HG02852 (cell line): ENCODE data around the gene ZNF581.
A peak's percentile ranks its signal among the peaks of the same experiment; 100 is the strongest.

ENCODE experiments used
- ATAC-seq: cut with Tn5 transposase; IDR thresholded peaks from one replicate; pipeline ENCODE4 v1.9.1; 2021; ENCODE audit warnings: mild to moderate bottlenecking, moderate library complexity; ENCODE audit not compliant: unreplicated experiment

The ZNF581 gene

DNA sequence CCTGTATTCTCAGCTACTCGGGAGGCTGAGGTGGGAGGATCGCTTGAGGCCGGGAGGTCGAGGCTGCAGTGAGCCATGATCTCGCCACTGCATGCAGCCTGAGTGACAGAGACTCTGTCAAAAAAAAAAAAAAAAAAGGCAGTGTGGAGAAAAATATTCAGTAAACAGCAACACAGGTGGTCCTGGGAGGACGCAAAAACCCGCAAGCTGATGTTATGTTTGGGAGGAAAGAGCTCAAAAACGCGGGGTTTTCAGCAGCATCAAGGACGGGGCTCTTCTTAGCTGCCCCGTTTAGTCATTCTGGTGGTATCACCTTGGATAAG lies 18.5 kb upstream of the ZNF581 start:
- no peak for ATAC-seq

- ATAC-seq, result no peak
Observed at GRCh38 chr19:55626350-55626749, 17.1 kb upstream of the ZNF581 start.

GRCh38 chr19:55632463-55632834 lies 11.0 kb upstream of the ZNF581 start:
- ATAC-seq, result no peak

- no peak for ATAC-seq
Observed at GRCh38 chr19:55633861-55634260, 9.6 kb upstream of the ZNF581 start.

DNA sequence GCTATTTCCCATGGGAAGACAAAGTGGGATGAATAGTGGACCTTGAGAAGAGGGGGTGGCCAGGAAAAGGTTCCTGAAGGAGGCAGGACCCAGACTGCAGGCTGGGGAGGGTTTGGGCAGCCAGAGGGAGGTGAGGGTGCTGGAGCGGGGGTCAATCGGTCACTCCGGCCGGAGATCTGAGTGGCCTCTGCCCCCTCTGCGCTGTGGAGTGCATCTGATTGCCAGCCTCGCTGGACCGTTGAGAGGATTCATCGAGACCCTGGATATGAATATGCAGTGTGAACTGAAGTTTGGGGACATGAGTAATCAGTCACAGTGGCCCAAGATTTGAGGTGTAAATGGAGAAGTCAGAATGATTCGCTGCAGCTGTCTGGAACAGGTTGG lies 8.1 kb upstream of the ZNF581 start:
- no peak for ATAC-seq

DNA sequence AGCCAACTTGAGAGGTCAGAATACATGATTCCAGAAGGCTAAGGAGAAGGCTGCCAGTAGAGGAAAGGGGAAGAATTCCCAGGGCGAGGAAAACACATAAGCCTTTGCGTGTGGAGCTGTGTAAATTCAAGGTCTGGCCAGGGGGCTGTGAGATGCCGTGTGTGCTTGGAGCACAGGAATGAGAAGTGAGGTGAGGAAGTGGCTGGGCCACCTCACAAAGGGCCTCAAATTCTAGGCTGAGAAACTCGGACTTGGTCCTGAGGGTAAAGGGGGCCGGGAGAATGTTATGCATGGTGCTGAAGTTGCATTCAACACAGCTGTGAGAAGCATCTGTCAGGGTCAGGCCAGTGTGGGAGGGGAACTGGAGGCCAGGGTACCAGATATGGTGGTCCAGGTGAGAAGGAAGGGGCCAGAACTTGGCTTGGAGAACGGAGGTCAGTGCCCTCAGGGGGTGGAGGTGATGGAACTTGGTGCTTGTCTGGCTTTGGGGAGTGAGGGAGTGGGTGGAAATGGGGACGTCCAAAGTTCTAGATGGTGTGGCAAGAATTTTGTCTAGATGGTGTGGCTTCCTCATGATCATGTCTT lies 7.5 kb upstream of the ZNF581 start:
- no peak for ATAC-seq

DNA sequence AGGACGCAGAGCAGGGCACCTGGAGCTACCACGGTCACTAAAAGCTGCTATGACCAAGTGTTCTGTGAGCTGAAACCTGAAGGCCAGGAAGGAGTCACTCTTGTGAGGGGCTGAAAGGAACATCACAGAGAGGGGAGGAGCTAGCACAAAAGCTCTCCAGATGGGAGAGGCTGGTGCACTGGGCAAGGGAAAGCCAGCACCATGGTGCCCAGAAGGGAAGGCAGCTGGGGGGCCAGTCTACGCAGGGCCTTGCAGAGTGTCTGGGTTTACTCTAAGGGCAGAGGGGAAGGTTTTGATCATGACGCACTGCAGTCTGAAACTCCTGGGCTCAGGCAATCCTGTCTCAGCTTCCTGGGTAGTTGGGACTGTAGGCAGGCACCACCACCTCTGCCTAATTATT lies 6.7 kb upstream of the ZNF581 start:
- no peak for ATAC-seq

DNA sequence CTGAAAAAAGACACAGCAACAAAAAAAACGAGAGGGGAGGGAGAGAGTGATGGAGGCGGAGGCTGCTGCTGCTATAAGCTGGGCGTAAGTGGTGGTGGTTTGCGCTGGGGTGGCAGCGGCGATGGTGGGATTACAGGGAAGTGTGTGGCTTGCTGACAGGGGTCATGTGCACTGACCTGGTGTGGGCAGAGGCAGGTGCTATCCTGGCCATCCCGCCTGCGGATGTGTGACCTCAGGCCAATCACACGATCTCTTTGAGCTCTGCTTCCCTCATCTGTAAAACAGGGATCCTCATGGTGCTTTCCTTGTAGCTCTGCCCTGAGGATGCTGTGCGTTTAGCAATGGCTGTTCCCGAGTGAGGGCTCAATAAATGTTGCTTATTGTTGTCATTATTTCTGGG lies 5.9 kb upstream of the ZNF581 start:
- ATAC-seq, result no peak

DNA sequence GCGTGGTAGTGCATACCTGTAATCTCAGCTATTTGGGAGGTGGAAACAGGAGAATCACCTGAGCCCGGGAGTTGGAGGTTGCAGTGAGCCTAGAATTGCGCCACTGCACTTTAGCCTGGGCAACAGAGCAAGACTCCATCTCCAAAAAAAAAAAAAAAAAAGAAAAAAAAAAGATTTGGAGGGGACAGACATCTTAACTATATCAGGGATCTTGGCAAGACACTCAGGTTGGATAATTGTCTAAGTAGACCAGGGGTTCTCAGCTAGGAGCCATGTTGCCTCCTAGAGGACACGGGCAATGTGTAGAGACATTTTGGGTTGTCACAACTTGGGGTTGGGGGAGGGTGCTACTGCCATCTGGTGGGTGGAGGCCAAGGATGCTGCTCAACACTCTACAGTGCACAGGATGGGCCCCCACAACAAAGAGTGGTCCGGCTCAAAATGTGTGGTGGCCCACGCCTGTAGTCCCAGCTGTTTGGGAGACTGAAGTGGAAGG lies 4.5 kb upstream of the ZNF581 start:
- no peak for ATAC-seq

- ATAC-seq, result no peak
Observed at GRCh38 chr19:55640043-55640576, 3.3 kb upstream of the ZNF581 start.

DNA sequence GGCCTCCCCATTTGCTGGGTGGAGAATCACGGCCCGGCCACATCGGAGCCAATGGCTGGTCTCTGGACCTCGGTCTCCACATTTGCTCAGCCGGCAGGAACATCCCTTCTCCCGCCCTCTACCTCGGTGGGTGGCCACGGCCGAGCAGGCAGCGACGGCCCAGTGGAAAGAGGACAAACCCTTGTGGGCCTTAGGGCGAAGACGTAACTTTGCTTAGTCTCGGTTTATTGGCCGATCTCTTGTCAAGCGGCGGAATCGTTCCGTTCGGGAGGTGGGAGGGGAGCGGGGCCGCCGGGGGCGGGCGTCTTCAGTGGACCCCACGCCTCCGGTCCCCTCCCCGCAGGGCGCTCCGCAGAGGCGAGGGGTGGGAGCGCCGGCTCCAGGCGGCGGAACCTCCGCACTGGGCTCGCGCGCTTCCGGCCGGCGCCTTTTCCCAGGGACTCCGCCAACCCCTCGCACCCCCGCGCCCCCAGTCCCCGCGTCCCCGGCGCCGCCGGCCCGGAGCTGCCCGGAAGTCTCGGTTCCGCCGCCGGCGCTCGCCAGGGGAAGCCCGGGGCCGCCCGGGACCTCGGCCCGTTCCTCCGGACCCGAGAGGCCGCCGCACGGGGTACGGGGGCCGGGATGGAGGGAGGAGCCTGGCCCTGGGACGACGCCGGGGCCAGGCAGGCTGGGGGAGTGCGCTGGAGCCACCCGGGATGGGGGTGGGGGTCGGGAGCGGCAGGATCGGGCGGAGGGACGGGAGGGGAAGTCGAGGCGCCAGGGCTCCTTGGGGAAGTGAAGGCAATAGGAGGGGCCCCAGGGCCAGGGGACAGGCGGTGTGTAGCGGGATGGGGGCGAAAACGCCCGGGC lies 2.6 kb upstream of the ZNF581 start, which contains the start of gene ZNF580:
ZNF580 (plus strand) TSS at position 426 of the 849 bp plus-strand sequence. CDS start 1,507 bp downstream, outside the sequence.
- peak; percentile 31 for ATAC-seq

DNA sequence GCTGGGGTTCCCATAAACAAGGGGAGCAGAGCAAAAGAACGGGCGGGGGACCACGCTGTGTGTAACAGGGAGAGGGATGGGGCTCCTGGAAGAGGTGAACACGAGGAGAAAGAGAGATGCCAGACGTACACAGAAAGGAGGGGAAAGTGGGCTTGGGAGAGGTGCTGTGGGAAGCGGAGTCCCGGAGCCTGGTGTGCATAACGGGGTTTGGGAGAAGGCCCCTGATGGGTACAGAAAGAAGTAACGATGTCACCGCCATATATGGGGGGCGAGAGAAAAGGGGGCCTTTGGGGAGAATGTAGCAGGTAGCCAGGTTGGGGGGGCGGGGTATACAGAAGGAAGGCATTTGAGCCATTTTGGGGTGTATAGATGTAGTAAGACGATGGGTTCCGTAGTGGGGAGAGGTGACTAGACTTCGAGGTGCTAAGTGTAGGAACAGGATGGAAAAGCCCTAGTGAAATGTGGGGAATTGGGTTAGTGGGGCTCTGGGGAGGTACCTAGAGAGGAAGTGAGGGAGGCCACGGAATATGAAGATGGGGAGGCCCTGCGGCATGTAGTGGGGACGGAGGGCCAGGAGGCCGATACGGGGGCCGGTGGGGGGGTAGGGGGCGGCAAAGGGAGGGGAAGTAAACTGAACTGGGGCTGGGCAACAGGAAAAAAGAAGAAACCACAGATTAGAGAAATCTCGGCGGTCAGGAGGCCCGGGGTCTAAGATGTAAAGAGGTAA lies 1.9 kb upstream of the ZNF581 start:
- no peak for ATAC-seq

DNA sequence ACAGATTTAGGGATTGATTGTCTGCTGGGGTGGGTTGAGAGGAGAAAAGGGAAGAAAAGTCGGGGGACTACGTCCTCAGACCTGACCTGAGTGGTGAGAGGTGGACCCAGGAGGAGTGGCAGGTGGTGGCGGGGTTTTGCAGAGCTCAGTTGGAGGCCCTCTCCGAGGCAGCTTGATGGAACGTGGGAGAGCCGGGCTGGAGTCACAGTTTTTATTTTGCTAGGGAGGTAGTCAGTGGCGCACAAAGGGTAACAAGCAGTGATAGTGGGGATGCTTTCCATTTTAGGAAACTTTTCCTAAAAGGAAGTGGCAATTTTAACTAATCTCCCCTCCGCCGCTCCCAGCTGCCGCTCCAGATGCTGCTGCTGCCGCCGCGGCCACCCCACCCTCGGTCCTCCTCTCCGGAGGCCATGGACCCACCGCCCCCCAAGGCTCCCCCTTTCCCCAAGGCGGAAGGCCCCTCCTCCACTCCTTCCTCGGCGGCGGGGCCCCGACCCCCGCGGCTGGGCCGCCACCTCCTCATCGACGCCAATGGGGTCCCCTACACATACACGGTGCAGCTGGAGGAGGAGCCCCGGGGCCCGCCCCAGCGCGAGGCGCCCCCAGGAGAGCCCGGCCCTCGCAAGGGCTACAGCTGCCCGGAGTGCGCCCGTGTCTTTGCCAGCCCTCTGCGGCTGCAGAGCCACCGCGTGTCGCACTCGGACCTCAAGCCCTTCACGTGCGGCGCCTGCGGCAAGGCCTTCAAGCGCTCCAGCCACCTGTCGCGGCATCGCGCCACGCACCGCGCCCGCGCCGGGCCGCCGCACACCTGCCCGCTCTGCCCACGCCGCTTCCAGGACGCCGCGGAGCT lies 1.1 kb upstream of the ZNF581 start:
- no peak for ATAC-seq

DNA sequence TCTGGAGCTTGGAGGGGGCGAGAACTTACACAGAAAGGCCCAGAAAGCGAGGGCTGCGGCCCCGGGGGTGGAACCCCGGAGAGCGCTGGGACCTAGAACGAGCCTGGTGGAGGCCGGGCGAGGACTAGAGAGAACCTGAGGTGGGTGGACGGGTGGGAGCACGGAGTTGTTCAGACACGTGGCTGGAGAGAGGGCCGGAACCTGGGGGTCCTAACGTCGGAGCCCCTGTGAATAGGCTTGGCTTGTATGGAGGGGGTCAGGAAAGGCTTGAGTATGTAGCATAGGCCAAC lies 383 bp downstream of the ZNF581 start:
- no peak for ATAC-seq

DNA sequence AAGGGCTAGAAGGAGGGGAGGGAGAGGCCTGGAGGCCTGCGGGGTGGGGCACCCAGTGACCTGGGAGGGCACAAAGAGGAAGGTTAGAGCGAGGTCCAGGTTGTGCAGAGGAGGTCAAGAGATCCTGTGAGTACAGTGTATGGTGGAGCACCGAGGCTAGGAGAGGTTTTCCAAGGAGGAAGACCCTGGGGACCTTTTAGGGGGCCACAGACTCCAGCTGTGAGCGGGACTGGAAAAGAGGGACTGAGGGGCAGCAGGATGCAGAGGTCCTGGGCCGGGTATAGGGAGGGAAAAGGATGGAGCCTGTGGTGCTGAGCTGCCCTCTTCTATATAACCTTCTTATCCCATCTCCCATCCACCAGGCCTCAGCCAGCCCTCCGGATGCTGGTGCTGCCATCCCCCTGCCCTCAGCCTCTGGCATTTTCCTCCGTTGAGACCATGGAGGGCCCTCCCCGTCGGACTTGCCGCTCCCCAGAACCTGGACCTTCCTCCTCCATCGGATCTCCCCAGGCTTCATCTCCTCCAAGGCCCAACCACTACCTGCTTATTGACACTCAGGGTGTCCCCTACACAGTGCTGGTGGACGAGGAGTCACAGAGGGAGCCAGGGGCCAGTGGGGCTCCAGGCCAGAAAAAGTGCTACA lies 863 bp downstream of the ZNF581 start:
- ATAC-seq, result no peak

DNA sequence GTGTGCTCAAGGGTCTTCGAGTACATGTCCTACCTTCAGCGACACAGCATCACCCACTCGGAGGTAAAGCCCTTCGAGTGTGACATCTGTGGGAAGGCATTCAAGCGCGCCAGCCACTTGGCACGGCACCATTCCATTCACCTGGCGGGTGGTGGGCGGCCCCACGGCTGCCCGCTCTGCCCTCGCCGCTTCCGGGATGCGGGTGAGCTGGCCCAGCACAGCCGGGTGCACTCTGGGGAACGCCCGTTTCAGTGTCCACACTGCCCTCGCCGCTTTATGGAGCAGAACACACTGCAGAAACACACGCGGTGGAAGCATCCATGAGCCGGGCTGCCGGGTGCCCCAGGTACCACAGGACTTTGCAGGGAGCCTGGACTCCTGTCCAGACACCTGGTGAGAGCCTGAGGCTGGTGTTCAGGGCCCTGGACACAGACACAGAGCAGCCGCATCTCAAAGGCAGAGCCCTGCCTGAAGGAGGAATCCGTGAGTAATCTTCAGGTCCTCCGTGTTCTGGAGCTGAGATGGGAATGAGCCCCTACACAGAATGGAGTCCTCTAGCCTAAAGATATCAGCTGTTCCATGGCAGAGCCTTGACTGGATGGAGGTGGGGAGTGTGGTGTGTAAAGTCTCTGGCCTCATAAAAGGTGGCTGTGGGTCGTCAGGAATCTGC lies 1.5 kb downstream of the ZNF581 start:
- ATAC-seq, result no peak

DNA sequence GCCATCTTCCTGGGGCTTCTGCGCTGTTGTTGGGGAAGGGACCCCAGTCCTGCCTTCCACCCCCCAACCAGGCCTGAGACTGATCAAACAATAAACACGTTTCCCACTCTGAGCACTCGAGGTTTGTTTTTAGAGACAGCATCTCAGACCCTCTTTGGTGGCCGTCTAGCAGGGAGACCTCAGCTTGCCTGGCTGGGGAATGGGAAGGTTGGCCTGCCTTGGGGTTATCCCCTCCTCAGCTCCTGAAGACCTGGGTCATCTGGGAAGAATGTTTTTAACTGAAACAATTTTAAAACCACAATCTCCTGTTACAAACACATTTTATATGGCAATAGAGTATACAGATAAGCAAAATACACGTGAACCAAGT lies 2.0 kb downstream of the ZNF581 start:
- no peak for ATAC-seq

DNA sequence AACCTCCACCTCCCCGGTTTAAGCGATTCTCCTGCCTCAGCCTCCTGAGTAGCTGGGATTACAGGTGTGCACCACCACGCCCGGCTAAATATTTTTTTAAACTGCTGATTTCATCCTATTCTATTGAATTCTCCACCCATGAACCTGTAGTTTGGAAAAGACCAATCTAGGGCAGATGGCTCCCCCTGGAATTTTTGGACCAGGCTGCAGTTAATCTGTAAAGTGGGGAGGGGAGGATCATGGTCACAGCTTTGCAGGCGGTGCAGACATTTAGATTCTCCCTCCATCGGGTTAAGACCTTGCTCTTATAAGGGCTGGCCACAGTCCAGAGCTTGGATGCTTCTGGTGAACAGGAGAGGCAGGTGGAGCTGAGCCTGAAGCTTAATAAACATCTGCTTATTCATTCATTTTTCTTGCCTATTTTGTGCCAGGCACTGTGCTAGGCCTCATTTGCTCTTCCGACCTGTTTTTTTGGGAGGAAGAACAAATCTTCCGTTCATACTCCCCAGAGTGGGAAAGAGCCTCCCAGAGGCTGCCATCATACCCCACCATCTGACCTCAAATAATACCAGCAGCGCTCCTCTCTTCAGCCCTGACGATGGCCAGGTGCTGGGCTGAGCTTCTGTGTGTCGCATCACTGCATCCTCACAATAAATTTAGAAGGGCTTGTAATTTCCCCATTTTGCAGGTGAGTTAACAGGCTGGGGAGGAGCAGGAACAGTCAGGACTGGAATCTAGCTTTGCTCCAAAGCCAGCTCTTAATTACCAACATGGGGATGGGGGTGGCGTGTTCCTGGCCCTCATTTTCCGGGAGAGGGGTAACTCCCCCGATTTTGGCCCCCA lies 3.7 kb downstream of the ZNF581 start:
- no peak for ATAC-seq
